ENCODE measurements around the gene PPP1R7. TPM values are rescaled to one million over a fixed set of nuclear protein-coding genes. Genes with fewer than 3 reads are reported as not detected.

Gene PPP1R7
- polyA plus RNA-seq, 1 donor from 2014 or later = 59.3 TPM

- no peak for TF ChIP-seq MXI1 (conservative IDR thresholded peaks at IDR 0.05; ENCODE audit: poor library complexity, severe bottlenecking)
- no peak for TF ChIP-seq POLR2AphosphoS5 (IDR thresholded peaks at IDR 0.05)
- TF ChIP-seq EP300 (conservative IDR thresholded peaks at IDR 0.05; ENCODE audit: poor library complexity, severe bottlenecking) = no peak
- TF ChIP-seq EZH2 (IDR thresholded peaks at IDR 0.05; ENCODE audit: borderline replicate concordance, insufficient read depth, low read length, poor library complexity, severe bottlenecking) = no peak
- no peak for TF ChIP-seq TAF1 (IDR thresholded peaks at IDR 0.05; ENCODE audit: low read depth)
- no peak for TF ChIP-seq RAD21 (conservative IDR thresholded peaks at IDR 0.05)
- no peak for TF ChIP-seq SMC3 (conservative IDR thresholded peaks at IDR 0.05; ENCODE audit: poor library complexity)
- TF ChIP-seq, protein P1, sequence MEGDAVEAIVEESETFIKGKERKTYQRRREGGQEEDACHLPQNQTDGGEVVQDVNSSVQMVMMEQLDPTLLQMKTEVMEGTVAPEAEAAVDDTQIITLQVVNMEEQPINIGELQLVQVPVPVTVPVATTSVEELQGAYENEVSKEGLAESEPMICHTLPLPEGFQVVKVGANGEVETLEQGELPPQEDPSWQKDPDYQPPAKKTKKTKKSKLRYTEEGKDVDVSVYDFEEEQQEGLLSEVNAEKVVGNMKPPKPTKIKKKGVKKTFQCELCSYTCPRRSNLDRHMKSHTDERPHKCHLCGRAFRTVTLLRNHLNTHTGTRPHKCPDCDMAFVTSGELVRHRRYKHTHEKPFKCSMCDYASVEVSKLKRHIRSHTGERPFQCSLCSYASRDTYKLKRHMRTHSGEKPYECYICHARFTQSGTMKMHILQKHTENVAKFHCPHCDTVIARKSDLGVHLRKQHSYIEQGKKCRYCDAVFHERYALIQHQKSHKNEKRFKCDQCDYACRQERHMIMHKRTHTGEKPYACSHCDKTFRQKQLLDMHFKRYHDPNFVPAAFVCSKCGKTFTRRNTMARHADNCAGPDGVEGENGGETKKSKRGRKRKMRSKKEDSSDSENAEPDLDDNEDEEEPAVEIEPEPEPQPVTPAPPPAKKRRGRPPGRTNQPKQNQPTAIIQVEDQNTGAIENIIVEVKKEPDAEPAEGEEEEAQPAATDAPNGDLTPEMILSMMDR (IDR thresholded peaks at IDR 0.05; ENCODE audit: poor library complexity, severe bottlenecking) = no peak
- no peak for TF ChIP-seq REST (IDR thresholded peaks at IDR 0.05; ENCODE audit: borderline replicate concordance)
- no peaks in the 10 kb centered on the region for H3K9me3 ChIP-seq (ENCODE audit: low read length)
- no peak overlapping the region for H3K4me3 ChIP-seq (ENCODE audit: low read length)
- H3K79me2 ChIP-seq (replicated peaks; ENCODE audit: insufficient read depth, low read length) = no peaks in the 10 kb centered on the region
- H4K20me1 ChIP-seq (ENCODE audit: insufficient read depth) = no peaks in the 10 kb centered on the region
- H3K27ac ChIP-seq (ENCODE audit: low read length) = no peak overlapping the region
- H3K4me2 ChIP-seq (ENCODE audit: low read length) = no peak overlapping the region
- no peaks in the 10 kb centered on the region for H3K27me3 ChIP-seq (ENCODE audit: insufficient read depth, low read depth, low read length)
- no peak overlapping the region for H2AFZ ChIP-seq (ENCODE audit: low read depth, low read length)
- no peaks in the 10 kb centered on the region for H3K36me3 ChIP-seq (ENCODE audit: insufficient read depth, low read length)
- H3F3A ChIP-seq (ENCODE audit: insufficient read depth, low read length, poor library complexity, severe bottlenecking) = no peaks in the 10 kb centered on the region
- H3K9me2 ChIP-seq (ENCODE audit: insufficient read depth, low read length) = no peaks in the 10 kb centered on the region
- no peak overlapping the region for H3K9ac ChIP-seq (ENCODE audit: low read length)
Observed at GRCh38 chr2:241129086-241129871, 21.0 kb upstream of the PPP1R7 start.

DNA sequence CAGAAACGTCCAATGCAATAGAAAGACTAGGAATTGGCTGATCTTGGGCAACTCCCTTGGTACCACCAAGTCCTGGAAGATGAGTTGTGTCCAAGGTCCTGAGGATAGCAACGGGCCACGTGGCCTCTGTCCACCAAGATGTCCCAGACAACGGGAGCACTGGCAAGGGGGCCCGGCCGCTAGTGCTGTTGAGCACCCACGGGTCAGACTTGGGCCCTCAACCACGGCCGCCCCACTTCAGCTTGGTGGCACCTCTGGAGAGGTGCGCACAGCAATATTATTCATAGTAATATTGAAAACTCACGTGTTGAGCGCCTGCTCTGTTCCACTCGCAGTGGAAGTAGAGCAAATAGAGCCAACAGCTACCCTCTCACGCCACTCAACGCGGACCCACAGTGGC is 20.0 kb upstream of the PPP1R7 start:
- H3K36me3 ChIP-seq (ENCODE audit: insufficient read depth, low read length) = no peaks in the 10 kb centered on the region
- H3K9me2 ChIP-seq (ENCODE audit: insufficient read depth, low read length) = no peaks in the 10 kb centered on the region
- no peaks in the 10 kb centered on the region for H3F3A ChIP-seq (ENCODE audit: insufficient read depth, low read length, poor library complexity, severe bottlenecking)
- no peak overlapping the region for H3K4me2 ChIP-seq (ENCODE audit: low read length)
- no peak for TF ChIP-seq TAF1 (IDR thresholded peaks at IDR 0.05; ENCODE audit: low read depth)
- TF ChIP-seq SMC3 (conservative IDR thresholded peaks at IDR 0.05; ENCODE audit: poor library complexity) = no peak
- no peak for TF ChIP-seq REST (IDR thresholded peaks at IDR 0.05; ENCODE audit: borderline replicate concordance)
- TF ChIP-seq, protein P1 (IDR thresholded peaks at IDR 0.05; ENCODE audit: poor library complexity, severe bottlenecking) = no peak
- TF ChIP-seq EZH2 (IDR thresholded peaks at IDR 0.05; ENCODE audit: borderline replicate concordance, insufficient read depth, low read length, poor library complexity, severe bottlenecking) = no peak
- no peak for TF ChIP-seq POLR2AphosphoS5 (IDR thresholded peaks at IDR 0.05)
- TF ChIP-seq RAD21 (conservative IDR thresholded peaks at IDR 0.05) = no peak
- no peak for TF ChIP-seq MXI1 (conservative IDR thresholded peaks at IDR 0.05; ENCODE audit: poor library complexity, severe bottlenecking)
- TF ChIP-seq EP300 (conservative IDR thresholded peaks at IDR 0.05; ENCODE audit: poor library complexity, severe bottlenecking) = no peak
- H4K20me1 ChIP-seq (ENCODE audit: insufficient read depth) = no peaks in the 10 kb centered on the region
- no peak overlapping the region for H3K27ac ChIP-seq (ENCODE audit: low read length)
- no peak overlapping the region for H2AFZ ChIP-seq (ENCODE audit: low read depth, low read length)
- no peaks in the 10 kb centered on the region for H3K9me3 ChIP-seq (ENCODE audit: low read length)
- H3K79me2 ChIP-seq (replicated peaks; ENCODE audit: insufficient read depth, low read length) = no peaks in the 10 kb centered on the region
- H3K9ac ChIP-seq (ENCODE audit: low read length) = no peak overlapping the region
- no peaks in the 10 kb centered on the region for H3K27me3 ChIP-seq (ENCODE audit: insufficient read depth, low read depth, low read length)
- H3K4me3 ChIP-seq (ENCODE audit: low read length) = no peak overlapping the region

Measured in neural cell (in vitro differentiated cells).